ENCODE data around the gene PGF.

PGF gene

GRCh38 chr14:74981833-74982232 is 26.4 kb upstream of the PGF start:
- DNase-seq (ENCODE audit: low read depth): no peak
- TF ChIP-seq, protein P1, sequence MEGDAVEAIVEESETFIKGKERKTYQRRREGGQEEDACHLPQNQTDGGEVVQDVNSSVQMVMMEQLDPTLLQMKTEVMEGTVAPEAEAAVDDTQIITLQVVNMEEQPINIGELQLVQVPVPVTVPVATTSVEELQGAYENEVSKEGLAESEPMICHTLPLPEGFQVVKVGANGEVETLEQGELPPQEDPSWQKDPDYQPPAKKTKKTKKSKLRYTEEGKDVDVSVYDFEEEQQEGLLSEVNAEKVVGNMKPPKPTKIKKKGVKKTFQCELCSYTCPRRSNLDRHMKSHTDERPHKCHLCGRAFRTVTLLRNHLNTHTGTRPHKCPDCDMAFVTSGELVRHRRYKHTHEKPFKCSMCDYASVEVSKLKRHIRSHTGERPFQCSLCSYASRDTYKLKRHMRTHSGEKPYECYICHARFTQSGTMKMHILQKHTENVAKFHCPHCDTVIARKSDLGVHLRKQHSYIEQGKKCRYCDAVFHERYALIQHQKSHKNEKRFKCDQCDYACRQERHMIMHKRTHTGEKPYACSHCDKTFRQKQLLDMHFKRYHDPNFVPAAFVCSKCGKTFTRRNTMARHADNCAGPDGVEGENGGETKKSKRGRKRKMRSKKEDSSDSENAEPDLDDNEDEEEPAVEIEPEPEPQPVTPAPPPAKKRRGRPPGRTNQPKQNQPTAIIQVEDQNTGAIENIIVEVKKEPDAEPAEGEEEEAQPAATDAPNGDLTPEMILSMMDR (conservative IDR thresholded peaks at IDR 0.05; ENCODE audit: low read depth, low read length): no peak

GRCh38 chr14:74981462-74981782 is 26.0 kb upstream of the PGF start:
- no peak for DNase-seq (ENCODE audit: low read depth)
- TF ChIP-seq, protein P1 (conservative IDR thresholded peaks at IDR 0.05; ENCODE audit: low read depth, low read length): no peak
- H3K4me3 ChIP-seq (ENCODE audit: low read length): no peak overlapping the region

More at GRCh38 chr14:74981833-74982232, 26.4 kb upstream of the PGF start:
- no peak overlapping the region for H3K4me3 ChIP-seq (ENCODE audit: low read length)

- no peak for DNase-seq (ENCODE audit: low read depth)
- H3K4me3 ChIP-seq (ENCODE audit: low read length): no peak overlapping the region
- TF ChIP-seq, protein P1 (conservative IDR thresholded peaks at IDR 0.05; ENCODE audit: low read depth, low read length): no peak
These were observed 25.5 kb upstream of the PGF start for GRCh38 chr14:74980731-74981461.

GRCh38 chr14:74980398-74980730 is 25.0 kb upstream of the PGF start:
- TF ChIP-seq, protein P1 (conservative IDR thresholded peaks at IDR 0.05; ENCODE audit: low read depth, low read length): no peak
- DNase-seq (ENCODE audit: low read depth): no peak
- no peak overlapping the region for H3K4me3 ChIP-seq (ENCODE audit: low read length)

- DNase-seq (ENCODE audit: low read depth): no peak
These were observed 24.3 kb upstream of the PGF start for GRCh38 chr14:74979442-74980397.

GRCh38 chr14:74979029-74979428 is 23.6 kb upstream of the PGF start:
- no peak overlapping the region for H3K4me3 ChIP-seq (ENCODE audit: low read length)
- TF ChIP-seq, protein P1 (conservative IDR thresholded peaks at IDR 0.05; ENCODE audit: low read depth, low read length): no peak
- no peak for DNase-seq (ENCODE audit: low read depth)

More at GRCh38 chr14:74979442-74980397, 24.3 kb upstream of the PGF start:
- no peak overlapping the region for H3K4me3 ChIP-seq (ENCODE audit: low read length)
- TF ChIP-seq, protein P1 (conservative IDR thresholded peaks at IDR 0.05; ENCODE audit: low read depth, low read length): peak; percentile 41

Measured in retinal pigment epithelial cell (primary cell).